Omental fat pad (tissue), 4 donors: Measurements from ENCODE around the gene DOLK. TPM values are rescaled to one million over a fixed set of nuclear protein-coding genes. Genes with fewer than 3 reads are reported as not detected.

ENCODE experiments used
- ATAC-seq: fragments of 150-250 bp; one replicate; pipeline ENCODE4 v1.9.1; 2016; ENCODE audit warnings: mild to moderate bottlenecking, moderate library complexity; ENCODE audit not compliant: low FRiP score
- DNase-seq: peaks from one replicate; pipeline ENCODE4 v3.0.0-alpha.2; 2019; ENCODE audit warnings: low spot score
- total RNA-seq, 4 donors: library from RNA; depleted of rRNA; stranded (reverse); fragments of >200 nt; gene quantifications; one replicate each; pipeline ENCODE4 v1.1.0, GENCODE V29; 2016
- TF ChIP-seq, protein P1 (sequence below), 3 donors: fragments of 450-650 bp; IDR thresholded peaks; one replicate each; pipeline ENCODE4 v1.5.1; 2016 to 2017; ENCODE audit warnings: antibody characterized with exemption in 3 of 3, mild to moderate bottlenecking in 3 of 3, moderate library complexity in 2 of 3

The DOLK gene
- total RNA-seq, 4 donors from 2014 or later = 13.3 to 23.2 (median 17.7) TPM

DNA sequence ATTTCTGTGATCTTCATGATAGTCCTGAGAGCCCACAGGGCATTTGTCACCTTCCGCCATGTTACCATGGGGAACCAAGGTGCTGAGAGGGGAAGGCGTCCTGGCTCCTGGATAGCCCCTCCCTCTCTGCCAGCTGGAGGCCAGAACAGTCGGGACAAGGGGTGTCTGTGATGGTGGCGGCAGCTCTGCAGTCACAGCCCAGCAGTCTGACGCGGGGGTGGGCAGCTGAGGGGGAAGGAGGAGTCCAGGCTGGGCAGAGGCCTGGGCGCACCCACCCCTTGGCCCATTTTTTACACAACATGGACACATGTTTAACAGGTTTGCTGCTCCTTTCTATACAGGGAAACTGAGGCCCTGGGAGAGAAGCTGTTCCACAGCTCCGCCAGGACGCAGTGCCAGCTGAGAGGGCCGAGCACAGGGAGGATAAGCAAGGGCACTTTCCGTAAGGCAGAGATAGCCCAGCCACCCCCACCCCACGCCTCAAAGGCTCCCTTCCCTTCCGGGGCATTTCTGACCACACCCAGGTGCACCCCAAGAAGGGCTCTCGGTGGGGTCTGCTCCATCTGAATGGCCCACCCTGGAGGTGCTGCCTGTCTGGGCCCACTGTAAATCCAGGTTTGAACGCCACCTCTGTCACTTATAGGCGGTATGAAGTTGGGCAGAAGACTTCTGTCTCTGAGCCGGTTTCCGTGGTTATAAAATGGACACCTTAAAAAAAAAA, 48.4 kb downstream of the DOLK start:
- TF ChIP-seq, protein P1, sequence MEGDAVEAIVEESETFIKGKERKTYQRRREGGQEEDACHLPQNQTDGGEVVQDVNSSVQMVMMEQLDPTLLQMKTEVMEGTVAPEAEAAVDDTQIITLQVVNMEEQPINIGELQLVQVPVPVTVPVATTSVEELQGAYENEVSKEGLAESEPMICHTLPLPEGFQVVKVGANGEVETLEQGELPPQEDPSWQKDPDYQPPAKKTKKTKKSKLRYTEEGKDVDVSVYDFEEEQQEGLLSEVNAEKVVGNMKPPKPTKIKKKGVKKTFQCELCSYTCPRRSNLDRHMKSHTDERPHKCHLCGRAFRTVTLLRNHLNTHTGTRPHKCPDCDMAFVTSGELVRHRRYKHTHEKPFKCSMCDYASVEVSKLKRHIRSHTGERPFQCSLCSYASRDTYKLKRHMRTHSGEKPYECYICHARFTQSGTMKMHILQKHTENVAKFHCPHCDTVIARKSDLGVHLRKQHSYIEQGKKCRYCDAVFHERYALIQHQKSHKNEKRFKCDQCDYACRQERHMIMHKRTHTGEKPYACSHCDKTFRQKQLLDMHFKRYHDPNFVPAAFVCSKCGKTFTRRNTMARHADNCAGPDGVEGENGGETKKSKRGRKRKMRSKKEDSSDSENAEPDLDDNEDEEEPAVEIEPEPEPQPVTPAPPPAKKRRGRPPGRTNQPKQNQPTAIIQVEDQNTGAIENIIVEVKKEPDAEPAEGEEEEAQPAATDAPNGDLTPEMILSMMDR (IDR thresholded peaks at IDR 0.05) = no peak
- ATAC-seq (no peak), DNase-seq (no peak)

DNA sequence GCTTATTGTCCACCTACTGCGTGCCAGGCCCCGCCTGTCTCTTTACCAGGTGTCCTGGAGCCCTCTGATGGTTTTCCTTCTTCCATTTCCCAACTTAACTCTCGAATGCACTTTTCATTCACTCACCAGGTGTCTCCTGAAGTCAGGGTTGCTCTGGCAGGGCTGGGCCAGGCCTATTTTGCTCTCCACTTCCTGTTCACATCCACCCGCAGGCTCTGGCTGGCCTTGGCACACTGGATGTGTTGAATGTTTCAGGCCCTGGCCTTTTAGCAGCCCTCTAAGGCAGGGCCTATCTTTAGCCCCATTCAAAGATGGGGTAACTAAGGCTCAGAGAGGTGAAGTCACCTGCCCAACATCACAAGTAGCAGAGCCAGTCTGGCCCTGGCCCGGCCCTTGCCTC, 49.0 kb downstream of the DOLK start:
- TF ChIP-seq, protein P1 (IDR thresholded peaks at IDR 0.05) = no peak
- ATAC-seq = no peak
- no peak for DNase-seq

DNA sequence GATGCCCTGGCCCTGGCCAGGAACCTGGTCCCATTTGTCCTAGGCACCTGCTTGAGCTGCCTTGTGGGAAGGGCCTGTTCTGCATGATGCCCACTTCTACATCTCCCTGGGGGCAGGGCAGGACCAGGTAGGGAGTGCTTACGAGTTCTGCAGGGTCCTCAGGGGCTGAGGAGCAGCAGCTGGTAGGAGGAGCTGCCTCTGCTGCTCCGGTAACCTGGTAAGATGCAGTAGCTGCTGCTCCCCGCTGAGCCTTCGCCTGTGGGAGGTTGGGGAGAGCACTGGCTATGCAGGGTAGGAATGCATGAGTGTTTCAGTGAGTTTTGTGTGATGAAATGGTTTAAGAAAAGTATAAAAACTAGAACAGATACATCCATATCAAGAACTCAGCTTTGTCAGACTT, 51.8 kb downstream of the DOLK start:
- DNase-seq = no peak
- ATAC-seq = peak; percentile 48
- TF ChIP-seq, protein P1 (IDR thresholded peaks at IDR 0.05) = no peak

Other genes with a start within 250 kb of the DOLK start
- gene PKN3, start 245.1 kb downstream of the DOLK start, total RNA-seq = 10 to 100 TPM in 1 of 4 donors, 1 to 10 TPM in 3; 4.2 to 12.0 (median 7.5) TPM
- 10 to 100 TPM; 23.6 to 40.6 (median 30.8) TPM for gene ZDHHC12, start 223.5 kb downstream of the DOLK start, total RNA-seq
- 10 to 100 TPM; 20.9 to 43.1 (median 30.7) TPM for gene ZER1, start 175.7 kb downstream of the DOLK start, total RNA-seq
- gene TBC1D13, start 160.3 kb downstream of the DOLK start, total RNA-seq = 10 to 100 TPM; 12.1 to 21.4 (median 14.9) TPM
- 10 to 100 TPM; 14.1 to 29.9 (median 20.3) TPM for gene ENDOG, start 129.1 kb downstream of the DOLK start, total RNA-seq
- 10 to 100 TPM; 15.1 to 25.1 (median 21.2) TPM for gene SPOUT1, start 117.8 kb downstream of the DOLK start, total RNA-seq
- gene KYAT1, start 65.7 kb downstream of the DOLK start, total RNA-seq = 1 to 10 TPM; 2.9 to 9.3 (median 4.1) TPM
- gene LRRC8A, start 65.5 kb downstream of the DOLK start, total RNA-seq = 10 to 100 TPM; 37.8 to 67.1 (median 47.8) TPM
- gene PHYHD1, start 26.6 kb downstream of the DOLK start, total RNA-seq = 10 to 100 TPM; 14.4 to 43.8 (median 32.4) TPM
- 10 to 100 TPM; 27.2 to 70.6 (median 38.3) TPM for gene NUP188, start 96 bp upstream of the DOLK start, total RNA-seq
- 10 to 100 TPM; 55.5 to 75.5 (median 65.1) TPM for gene SH3GLB2, start 80.7 kb upstream of the DOLK start, total RNA-seq
- gene MIGA2, start 89.0 kb upstream of the DOLK start, total RNA-seq = 10 to 100 TPM; 19.4 to 38.5 (median 20.9) TPM
- gene DOLPP1, start 133.5 kb upstream of the DOLK start, total RNA-seq = 1 to 10 TPM; 4.8 to 7.2 (median 6.6) TPM
- gene CRAT, start 163.2 kb upstream of the DOLK start, total RNA-seq = 100 to 1,000 TPM in 1 of 4 donors, 10 to 100 TPM in 3; 47.3 to 107 (median 59.5) TPM
- gene PTPA, start 163.8 kb upstream of the DOLK start, total RNA-seq = 10 to 100 TPM; 37.2 to 49.5 (median 41.8) TPM
- gene IER5L, start 230.7 kb upstream of the DOLK start, total RNA-seq = 10 to 100 TPM in 3 of 4 donors, 1 to 10 TPM in 1; 9.0 to 23.9 (median 20.2) TPM